Measurements from ENCODE around the gene RCL1.

GRCh38 chr9:4787876-4788275 is 4.9 kb upstream of the RCL1 start:
- no peak for TF ChIP-seq CTCF (IDR thresholded peaks at IDR 0.05; ENCODE audit: insufficient read depth, low read length, poor library complexity, severe bottlenecking)
- TF ChIP-seq EZH2phosphoT487 (conservative IDR thresholded peaks at IDR 0.05; ENCODE audit: low read length): no peak

Measured in SU-DHL-6 (cell line).